ENCODE results near the gene METTL23. TPM values are rescaled to one million over a fixed set of nuclear protein-coding genes. Genes with fewer than 3 reads are reported as not detected.
"Not testable (repeated sequence)": the region's sequence is repeated elsewhere in the genome, so short reads cannot be mapped to it uniquely, and the experiment has no call there.

METTL23 gene
- total and polyA plus RNA-seq, 3 experiments from 2014 or later = 43.6 to 152 (median 44.6) TPM

- H3K9me3 Mint-ChIP-seq = no peaks in the 10 kb centered on the region
- no peaks in the 10 kb centered on the region for H3K27me3 ChIP-seq (ENCODE audit: insufficient read depth, low read length, poor library complexity, severe bottlenecking)
- peak overlapping the region; percentile 50 to 99 (median 87) for H3K27ac Mint-ChIP-seq
- H3K4me1 ChIP-seq (ENCODE audit: insufficient read depth, low read length) = peaks cover 36% of the 10 kb centered on the region
- no peak for DNase-seq
- H3K36me3 Mint-ChIP-seq = peaks cover 19 to 87% (median 22%) of the 10 kb centered on the region in 3 donors
- peaks cover 60% of the 10 kb centered on the region for H3K36me3 ChIP-seq (ENCODE audit: insufficient read depth, low read length)
- no peak overlapping the region for H3K4me3 ChIP-seq (ENCODE audit: low read length)
- H3K9me3 ChIP-seq (ENCODE audit: low read length) = no peaks in the 10 kb centered on the region
- ChIA-PET CTCF (interaction anchor here (1.7 to 5.7 kb wide), 3 partner anchors 8 to 195 kb away, joined by 5 to 52 read pairs (median 7); partner anchors contain the start of genes JMJD6 and METTL23), POLR2A (no interaction called here)
- H3K27me3 Mint-ChIP-seq = no peaks in the 10 kb centered on the region
- H3K27ac ChIP-seq (ENCODE audit: low read depth, low read length) = no peak overlapping the region
- peak overlapping the region in 1 of 7 donors; percentile 61 for H3K4me3 Mint-ChIP-seq
- peaks cover 48 to 77% (median 52%) of the 10 kb centered on the region in 3 donors for H3K4me1 Mint-ChIP-seq
Observed at GRCh38 chr17:76718516-76718915, 8.1 kb upstream of the METTL23 start.

GRCh38 chr17:76720211-76720610 lies 6.4 kb upstream of the METTL23 start:
- Mint-ChIP-seq H3K4me1 (peaks cover 50 to 78% (median 50%) of the 10 kb centered on the region in 3 donors), H3K4me3 (peak overlapping the region in 1 of 7 donors; percentile 43), H3K9me3 (no peaks in the 10 kb centered on the region), H3K27me3 (peaks cover 0 to 1% of the 10 kb centered on the region in 2 donors), H3K36me3 (peaks cover 16 to 91% (median 20%) of the 10 kb centered on the region in 3 donors), H3K27ac (peak overlapping the region in 7 of 8 donors; percentile 2 to 96 (median 46))
- H3K27ac ChIP-seq (ENCODE audit: low read depth, low read length) = no peak overlapping the region
- peaks cover 63% of the 10 kb centered on the region for H3K36me3 ChIP-seq (ENCODE audit: insufficient read depth, low read length)
- POLR2A ChIA-PET = no interaction called here
- H3K9me3 ChIP-seq (ENCODE audit: low read length) = no peaks in the 10 kb centered on the region
- H3K27me3 ChIP-seq (ENCODE audit: insufficient read depth, low read length, poor library complexity, severe bottlenecking) = no peaks in the 10 kb centered on the region
- no peak for DNase-seq
- H3K4me3 ChIP-seq (ENCODE audit: low read length) = no peak overlapping the region
- peaks cover 40% of the 10 kb centered on the region for H3K4me1 ChIP-seq (ENCODE audit: insufficient read depth, low read length)
- CTCF ChIA-PET = interaction anchor here (1.4 kb wide), 1 partner anchor 197 kb away, joined by 4 read pairs; no protein-coding TSS in a partner anchor

DNA sequence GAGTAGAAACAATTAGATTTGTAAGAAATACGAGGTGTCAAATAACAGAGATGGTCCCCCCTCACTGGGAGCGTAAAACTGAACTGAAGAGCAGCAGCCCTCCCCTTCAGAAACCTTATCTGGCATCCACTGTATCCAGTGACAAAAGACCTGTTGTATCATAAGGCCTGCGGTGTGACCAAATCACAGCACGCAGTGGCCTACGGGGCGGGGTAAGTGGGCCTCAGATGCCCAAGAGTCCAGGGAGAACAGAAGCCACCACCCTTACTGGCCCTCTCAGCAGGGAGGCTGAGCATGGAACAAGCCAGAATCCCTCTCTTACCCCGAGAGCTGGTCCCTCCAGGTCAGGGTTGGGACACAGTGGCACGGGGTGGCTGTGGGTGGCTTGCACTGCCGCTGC lies 5.7 kb upstream of the METTL23 start:
- Histone ChIP-seq H3K4me1 (ENCODE audit: insufficient read depth, low read length) (peaks cover 37% of the 10 kb centered on the region), H3K36me3 (ENCODE audit: insufficient read depth, low read length) (peaks cover 63% of the 10 kb centered on the region), H3K9me3 (ENCODE audit: low read length) (no peaks in the 10 kb centered on the region), H3K4me3 (ENCODE audit: low read length) (no peak overlapping the region), H3K27me3 (ENCODE audit: insufficient read depth, low read length, poor library complexity, severe bottlenecking) (no peaks in the 10 kb centered on the region), H3K27ac (ENCODE audit: low read depth, low read length) (no peak overlapping the region)
- Mint-ChIP-seq H3K9me3 (no peaks in the 10 kb centered on the region), H3K36me3 (peaks cover 20 to 93% (median 23%) of the 10 kb centered on the region in 3 donors), H3K4me3 (peak overlapping the region in 2 of 7 donors; percentile 40 to 43), H3K27ac (peak overlapping the region in 5 of 8 donors; percentile 2 to 96 (median 61)), H3K4me1 (peaks cover 48 to 77% (median 49%) of the 10 kb centered on the region in 3 donors), H3K27me3 (peaks cover 0 to 1% of the 10 kb centered on the region in 2 donors)
- DNase-seq = no peak
- CTCF ChIA-PET = no interaction called here
- POLR2A ChIA-PET = no interaction called here

GRCh38 chr17:76721463-76721862 lies 5.2 kb upstream of the METTL23 start:
- Mint-ChIP-seq H3K27ac (peak overlapping the region; percentile 24 to 96 (median 59)), H3K36me3 (peaks cover 20 to 92% (median 22%) of the 10 kb centered on the region in 3 donors), H3K4me1 (peaks cover 44 to 74% (median 45%) of the 10 kb centered on the region in 3 donors)

DNA sequence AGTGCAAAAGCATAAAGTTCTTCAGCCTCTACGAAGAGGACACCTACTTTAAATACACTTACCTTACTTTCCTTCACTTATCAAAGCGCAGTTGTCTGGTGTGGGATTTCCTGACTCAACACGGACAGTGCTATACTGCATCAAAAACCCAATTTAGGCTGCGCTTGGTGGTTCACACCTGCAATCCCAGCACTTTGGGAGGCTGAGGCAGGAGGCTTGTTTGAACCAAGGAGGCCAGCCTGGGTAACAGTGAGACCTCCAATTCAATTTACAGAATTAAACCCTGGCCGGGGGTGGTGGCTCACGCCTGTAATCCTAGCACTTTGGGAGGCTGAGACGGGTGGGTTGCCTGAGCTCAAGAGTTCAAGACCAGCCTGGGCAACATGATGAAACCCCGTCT lies 4.4 kb upstream of the METTL23 start:
- no peaks in the 10 kb centered on the region for H3K9me3 Mint-ChIP-seq

More at GRCh38 chr17:76721463-76721862, 5.2 kb upstream of the METTL23 start:
- Histone ChIP-seq H3K27ac (ENCODE audit: low read depth, low read length) (no peak overlapping the region), H3K4me3 (ENCODE audit: low read length) (no peak overlapping the region), H3K27me3 (ENCODE audit: insufficient read depth, low read length, poor library complexity, severe bottlenecking) (no peaks in the 10 kb centered on the region), H3K4me1 (ENCODE audit: insufficient read depth, low read length) (peaks cover 33% of the 10 kb centered on the region), H3K36me3 (ENCODE audit: insufficient read depth, low read length) (peaks cover 63% of the 10 kb centered on the region), H3K9me3 (ENCODE audit: low read length) (no peaks in the 10 kb centered on the region)
- no peak for DNase-seq
- peaks cover 0 to 4% of the 10 kb centered on the region in 2 donors for H3K27me3 Mint-ChIP-seq
- POLR2A ChIA-PET = no interaction called here
- peak overlapping the region in 3 of 7 donors; percentile 36 to 65 (median 43) for H3K4me3 Mint-ChIP-seq
- H3K9me3 Mint-ChIP-seq = no peaks in the 10 kb centered on the region
- CTCF ChIA-PET = no interaction called here

GRCh38 chr17:76722977-76723376 lies 3.7 kb upstream of the METTL23 start:
- H3K4me3 Mint-ChIP-seq = peak overlapping the region in 5 of 7 donors; percentile 12 to 78 (median 41)
- H3K9me3 Mint-ChIP-seq; DNase-seq; H3K4me3 ChIP-seq (ENCODE audit: low read length); H3K27me3 ChIP-seq (ENCODE audit: insufficient read depth, low read length, poor library complexity, severe bottlenecking); H3K9me3 ChIP-seq (ENCODE audit: low read length); H3K27ac ChIP-seq (ENCODE audit: low read depth, low read length); H3K27me3 Mint-ChIP-seq: not testable (repeated sequence)
- ChIA-PET POLR2A (interaction anchor here (0.6 to 0.9 kb wide), 2 partner anchors 10 to 620 kb away, joined by 3 to 10 read pairs; no protein-coding TSS in a partner anchor), CTCF (interaction anchor here (0.6 to 1.3 kb wide), 5 partner anchors 9 to 287 kb away, joined by 3 to 4 read pairs (median 3); no protein-coding TSS in a partner anchor)
- peaks cover 20 to 93% (median 22%) of the 10 kb centered on the region in 3 donors for H3K36me3 Mint-ChIP-seq
- peak overlapping the region in 5 of 8 donors; percentile 43 to 96 (median 74) for H3K27ac Mint-ChIP-seq
- Histone ChIP-seq H3K4me1 (ENCODE audit: insufficient read depth, low read length) (peaks cover 28% of the 10 kb centered on the region), H3K36me3 (ENCODE audit: insufficient read depth, low read length) (peaks cover 57% of the 10 kb centered on the region)
- H3K4me1 Mint-ChIP-seq = peaks cover 42 to 72% (median 43%) of the 10 kb centered on the region in 3 donors

More for the DNA sequence above, 4.4 kb upstream of the METTL23 start:
- peaks cover 37 to 68% (median 39%) of the 10 kb centered on the region in 3 donors for H3K4me1 Mint-ChIP-seq
- H3K36me3 Mint-ChIP-seq = peaks cover 20 to 90% (median 22%) of the 10 kb centered on the region in 3 donors
- ChIA-PET POLR2A (no interaction called here), CTCF (interaction anchor here (1.1 to 1.3 kb wide), 2 partner anchors 8 to 13 kb away, joined by 3 to 4 read pairs; no protein-coding TSS in a partner anchor)
- peak overlapping the region in 1 of 7 donors; percentile 43 for H3K4me3 Mint-ChIP-seq
- no peak overlapping the region for H3K4me3 ChIP-seq (ENCODE audit: low read length)
- no peak overlapping the region for H3K27ac ChIP-seq (ENCODE audit: low read depth, low read length)
- H3K27me3 ChIP-seq (ENCODE audit: insufficient read depth, low read length, poor library complexity, severe bottlenecking) = no peaks in the 10 kb centered on the region
- peaks cover 25% of the 10 kb centered on the region for H3K4me1 ChIP-seq (ENCODE audit: insufficient read depth, low read length)
- DNase-seq = no peak
- H3K9me3 ChIP-seq (ENCODE audit: low read length) = no peaks in the 10 kb centered on the region
- H3K27me3 Mint-ChIP-seq = peaks cover 0 to 4% of the 10 kb centered on the region in 2 donors
- peaks cover 59% of the 10 kb centered on the region for H3K36me3 ChIP-seq (ENCODE audit: insufficient read depth, low read length)
- H3K27ac Mint-ChIP-seq = peak overlapping the region in 4 of 8 donors; percentile 30 to 96 (median 58)

- H3K9me3 ChIP-seq (ENCODE audit: low read length) = no peaks in the 10 kb centered on the region
- peaks cover 33% of the 10 kb centered on the region for H3K4me1 ChIP-seq (ENCODE audit: insufficient read depth, low read length)
- no peak for DNase-seq
- H3K27ac ChIP-seq (ENCODE audit: low read depth, low read length) = no peak overlapping the region
- H3K4me3 Mint-ChIP-seq = peak overlapping the region in 5 of 7 donors; percentile 5 to 95 (median 44)
- CTCF ChIA-PET = interaction anchor here (1.0 to 5.4 kb wide), 2 partner anchors 8 to 42 kb away, joined by 3 to 52 read pairs; no protein-coding TSS in a partner anchor
- POLR2A ChIA-PET = no interaction called here
- peak overlapping the region in 6 of 8 donors; percentile 46 to 98 (median 90) for H3K27ac Mint-ChIP-seq
- no peaks in the 10 kb centered on the region for H3K9me3 Mint-ChIP-seq
- H3K36me3 Mint-ChIP-seq = peaks cover 15 to 86% (median 20%) of the 10 kb centered on the region in 3 donors
- H3K27me3 Mint-ChIP-seq = peaks cover 0 to 4% of the 10 kb centered on the region in 2 donors
- no peaks in the 10 kb centered on the region for H3K27me3 ChIP-seq (ENCODE audit: insufficient read depth, low read length, poor library complexity, severe bottlenecking)
- H3K4me3 ChIP-seq (ENCODE audit: low read length) = no peak overlapping the region
- H3K36me3 ChIP-seq (ENCODE audit: insufficient read depth, low read length) = peaks cover 51% of the 10 kb centered on the region
- H3K4me1 Mint-ChIP-seq = peaks cover 42 to 72% (median 50%) of the 10 kb centered on the region in 3 donors
Observed at GRCh38 chr17:76723812-76724211, 2.8 kb upstream of the METTL23 start.

All from CD8-positive, alpha-beta memory T cell (primary cell).